OCI-LY1 (cell line): ENCODE measurements around the gene TRIM62.

Experiments used
- H2AFZ ChIP-seq: fragments of 200-600 bp; sonication (generic), shearing (Covaris generic); 2 replicates; pipeline ENCODE4 v1.6.0; 2014; ENCODE audit warnings: antibody characterized with exemption, mild to moderate bottlenecking, low read length
- H3F3A ChIP-seq: fragments of 200-600 bp; sonication (generic), shearing (Covaris generic); 2 replicates; pipeline ENCODE4 v1.6.0; 2014; ENCODE audit warnings: mild to moderate bottlenecking, antibody characterized with exemption, low read length, moderate library complexity; ENCODE audit not compliant: insufficient read depth
- H3K27ac ChIP-seq: fragments of 200-600 bp; sonication (generic); 2 replicates; pipeline ENCODE4 v1.5.1; 2014; ENCODE audit warnings: low read length, mixed run types, mild to moderate bottlenecking, low read depth; ENCODE audit not compliant: poor library complexity, severe bottlenecking
- H3K27me3 ChIP-seq: fragments of 200-600 bp; sonication (generic); 2 replicates; pipeline ENCODE4 v1.6.0; 2014; ENCODE audit warnings: antibody characterized with exemption, mild to moderate bottlenecking, low read length, moderate library complexity; ENCODE audit not compliant: insufficient read depth
- H3K36me3 ChIP-seq: fragments of 200-600 bp; sonication (generic); 2 replicates; pipeline ENCODE4 v1.6.1; 2014; ENCODE audit warnings: mild to moderate bottlenecking, antibody characterized with exemption, low read length, moderate library complexity, mixed read lengths; ENCODE audit not compliant: insufficient read depth
- H3K4me1 ChIP-seq: fragments of 200-600 bp; sonication (generic); 2 replicates; pipeline ENCODE4 v1.5.1; 2014; ENCODE audit warnings: mild to moderate bottlenecking, low read length, moderate library complexity; ENCODE audit not compliant: insufficient read depth, severe bottlenecking
- H3K4me2 ChIP-seq: fragments of 200-600 bp; sonication (generic), shearing (Covaris generic); 2 replicates; pipeline ENCODE4 v1.6.1; 2014; ENCODE audit warnings: low read length
- H3K4me3 ChIP-seq: fragments of 200-600 bp; sonication (generic); 2 replicates; pipeline ENCODE4 v1.5.1; 2014; ENCODE audit warnings: low read length, low read depth, mild to moderate bottlenecking, mixed read lengths; ENCODE audit not compliant: poor library complexity, severe bottlenecking
- H3K79me2 ChIP-seq: fragments of 200-600 bp; shearing (Covaris generic); 2 replicates; pipeline ENCODE4 v1.6.1; 2016; ENCODE audit warnings: mixed run types, low read length, mixed read lengths; ENCODE audit not compliant: insufficient read depth
- H3K9ac ChIP-seq: fragments of 200-600 bp; sonication (generic), shearing (Covaris generic); 2 replicates; pipeline ENCODE4 v1.6.1; 2014; ENCODE audit warnings: mild to moderate bottlenecking, low read length, mixed read lengths
- H3K9me2 ChIP-seq: fragments of 200-600 bp; sonication (generic), shearing (Covaris generic); 2 replicates; pipeline ENCODE4 v1.6.1; 2014; ENCODE audit warnings: low read depth, mild to moderate bottlenecking, low read length, mixed read lengths
- H3K9me3 ChIP-seq: fragments of 200-600 bp; shearing (Covaris generic); 2 replicates; pipeline ENCODE4 v1.6.1; 2014; ENCODE audit warnings: low read length, mixed read lengths
- H4K20me1 ChIP-seq: fragments of 200-600 bp; sonication (generic), shearing (Covaris generic); 2 replicates; pipeline ENCODE4 v1.6.0; 2016; ENCODE audit warnings: mild to moderate bottlenecking, low read length; ENCODE audit not compliant: insufficient read depth
- CTCF ChIP-seq: fragments of 200-600 bp; sonication (generic), shearing (Covaris generic); IDR thresholded peaks from 2 replicates; pipeline ENCODE4 v1.5.1; 2017; ENCODE audit warnings: mild to moderate bottlenecking, antibody characterized with exemption, low read length, moderate library complexity, mixed read lengths
- EZH2 ChIP-seq: fragments of 200-600 bp; sonication (generic), shearing (Covaris generic); IDR thresholded peaks from 2 replicates; pipeline ENCODE4 v1.8.0; 2017; ENCODE audit warnings: borderline replicate concordance, mixed run types, mild to moderate bottlenecking, antibody characterized with exemption, low read length, moderate library complexity, mixed read lengths

The TRIM62 gene

GRCh38 chr1:33158366-33158765, 23.5 kb downstream of the TRIM62 start:
- no peak overlapping the region for H3K4me3 ChIP-seq
- H4K20me1 ChIP-seq, result no peaks in the 10 kb centered on the region
- no peak for TF ChIP-seq CTCF
- no peak for TF ChIP-seq EZH2
- no peak overlapping the region for H3K4me2 ChIP-seq
- no peaks in the 10 kb centered on the region for H3K79me2 ChIP-seq
- no peaks in the 10 kb centered on the region for H3K4me1 ChIP-seq
- no peak overlapping the region for H2AFZ ChIP-seq
- H3K36me3 ChIP-seq, result 0 out of 2 replicates have a peak, but pooled peaks cover 2% of the 10 kb centered on the region
- H3K9me2 ChIP-seq, result no peaks in the 10 kb centered on the region
- H3K9ac ChIP-seq, result no peak overlapping the region
- no peak overlapping the region for H3K27ac ChIP-seq
- H3F3A ChIP-seq, result no peaks in the 10 kb centered on the region
- H3K9me3 ChIP-seq, result no peaks in the 10 kb centered on the region
- no peaks in the 10 kb centered on the region for H3K27me3 ChIP-seq

GRCh38 chr1:33157131-33157530, 24.7 kb downstream of the TRIM62 start:
- no peak overlapping the region for H3K4me3 ChIP-seq
- no peak overlapping the region for H2AFZ ChIP-seq
- no peak overlapping the region for H3K4me2 ChIP-seq
- TF ChIP-seq CTCF (no peak), EZH2 (no peak)
- H3K27ac ChIP-seq, result no peak overlapping the region
- H3K4me1 ChIP-seq, result no peaks in the 10 kb centered on the region
- no peaks in the 10 kb centered on the region for H3K27me3 ChIP-seq
- H4K20me1 ChIP-seq, result no peaks in the 10 kb centered on the region
- H3K36me3 ChIP-seq, result 0 out of 2 replicates have a peak, but pooled peaks cover 2% of the 10 kb centered on the region
- no peak overlapping the region for H3K9ac ChIP-seq
- H3K9me2 ChIP-seq, result no peaks in the 10 kb centered on the region
- no peaks in the 10 kb centered on the region for H3K79me2 ChIP-seq
- H3F3A ChIP-seq, result no peaks in the 10 kb centered on the region
- no peaks in the 10 kb centered on the region for H3K9me3 ChIP-seq

GRCh38 chr1:33155877-33156538, 25.8 kb downstream of the TRIM62 start:
- no peaks in the 10 kb centered on the region for H3F3A ChIP-seq
- no peak overlapping the region for H2AFZ ChIP-seq
- no peaks in the 10 kb centered on the region for H3K4me1 ChIP-seq
- H3K9me3 ChIP-seq, result no peaks in the 10 kb centered on the region
- TF ChIP-seq EZH2 (no peak), CTCF (no peak)
- no peak overlapping the region for H3K4me3 ChIP-seq
- no peaks in the 10 kb centered on the region for H3K79me2 ChIP-seq
- H3K27me3 ChIP-seq, result no peaks in the 10 kb centered on the region
- no peaks in the 10 kb centered on the region for H4K20me1 ChIP-seq
- 0 out of 2 replicates have a peak, but pooled peaks cover 2% of the 10 kb centered on the region for H3K36me3 ChIP-seq
- H3K4me2 ChIP-seq, result no peak overlapping the region
- no peak overlapping the region for H3K9ac ChIP-seq
- H3K27ac ChIP-seq, result no peak overlapping the region
- no peaks in the 10 kb centered on the region for H3K9me2 ChIP-seq
